Heart left ventricle (tissue), 16 donors: ENCODE data around the gene MRPL55. TPM values are rescaled to one million over a fixed set of nuclear protein-coding genes. Genes with fewer than 3 reads are reported as not detected.

Experiments used
- ATAC-seq, 4 donors: fragments of 200-7000 bp; cut with Tn5 transposase; one replicate each; pipeline ENCODE4 v1.9.1; 2020 to 2022; ENCODE audit warnings: moderate library complexity in 4 of 4, mild to moderate bottlenecking in 3 of 4, moderate number of reproducible peaks in 1 of 4
- DNase-seq, 5 donors: peaks; one replicate each; pipeline ENCODE4 v3.0.0-alpha.2; 2020
- H3K27ac ChIP-seq, 12 donors: fragments of 200-600 bp; sonication (generic) in 4 of 12; one replicate each; pipeline versions ENCODE4 v1.5.0 to v1.8.0; 2016 to 2022; ENCODE audit warnings: mild to moderate bottlenecking in 2 of 12
- H3K27me3 ChIP-seq, 9 donors: fragments of 200-600 bp; sonication (generic) in 2 of 9; one replicate each; pipeline versions ENCODE4 v1.5.1 to v1.8.0; 2016 to 2022; ENCODE audit warnings: mild to moderate bottlenecking in 3 of 9
- H3K36me3 ChIP-seq, 9 donors: fragments of 200-600 bp; sonication (generic) in 2 of 9; one replicate each; pipeline versions ENCODE4 v1.5.0 to v1.8.0; 2018 to 2022; ENCODE audit warnings: mild to moderate bottlenecking in 2 of 9
- H3K4me1 ChIP-seq, 12 donors: fragments of 200-600 bp; sonication (generic) in 4 of 12; one replicate each; pipeline versions ENCODE4 v1.5.0 to v1.8.0; 2016 to 2022; ENCODE audit warnings: mild to moderate bottlenecking in 3 of 12
- H3K4me3 ChIP-seq, 12 donors: fragments of 200-600 bp; sonication (generic) in 4 of 12; one replicate each; pipeline versions ENCODE4 v1.5.0 to v1.8.0; 2017 to 2022; ENCODE audit warnings: mild to moderate bottlenecking in 9 of 12, moderate library complexity in 4 of 12
- H3K9me3 ChIP-seq, 12 donors: fragments of 200-600 bp; sonication (generic) in 4 of 12; one replicate each; pipeline versions ENCODE4 v1.5.0 to v1.8.0; 2016 to 2022; ENCODE audit warnings: mild to moderate bottlenecking in 1 of 12
- CTCF ChIP-seq, 12 donors: fragments of 200-600 bp; sonication (generic) in 4 of 12; IDR thresholded peaks; one replicate each; pipeline versions ENCODE4 v1.5.0 to v1.8.0; 2018 to 2022; ENCODE audit warnings: antibody characterized with exemption in 12 of 12, mild to moderate bottlenecking in 5 of 12
- POLR2A ChIP-seq, 2 donors: fragments of 450-650 bp; IDR thresholded peaks; one replicate each; pipeline ENCODE4 v1.6.1; 2017; ENCODE audit warnings: antibody characterized with exemption in 2 of 2, mild to moderate bottlenecking in 2 of 2, moderate library complexity in 2 of 2
- WGBS, 4 donors: extraction: QIAGEN DNeasy Blood & Tissue Kit in 2 of 4; methylation state at CpG; one replicate each; pipeline versions ENCODE4 v1.1.5 to v1.1.7; 2013 to 2018; 5-methylcytosine and 5-hydroxymethylcytosine counted together
- intact Hi-C, 10 donors: fragments of 100-400 bp; cut with DNase I; formaldehyde crosslinking; loops; one replicate each; pipeline versions ENCODE4 v1.11.1 to v1.14.2; 2022
- polyA plus RNA-seq, 2 donors: library from polyadenylated mRNA; stranded (reverse); fragments of 200-250 nt; gene quantifications; one replicate each; pipeline ENCODE4 v1.2.3, GENCODE V29; 2013
- total RNA-seq, 9 donors: library from RNA; depleted of rRNA in 2 of 9; stranded (reverse); fragments of >200 nt in 2 of 9; fragmentation: NEBNext Ultra II Directional in 3 of 9; extraction: Animal tissue kit (Norgen Biotek cat#: 25700) in 3 of 9; gene quantifications; one replicate each; pipeline versions ENCODE4 v1.1.0 to v1.2.4, GENCODE V29; 2016 to 2023
- donor health status: ischemic (EF 13 %, LVEDD 7.1; RV severe dilation, severe dysfunction).
- donor health status: healthy with polysubstance abuse.
- donor health status: DM: no; HTN: yes; CAD: no.
- donor health status: DM: no; HTN: no; CAD: no.
- donor health status: ischemic (EF 25% LVEDD 6.9; RV normal size, moderate dysfunction).
- donor health status: ischemic (EF 25% LVEDD 5.7; RV mildly dilated, moderate dysfunction).
- donor health status: healthy.
- donor health status: DM: yes; HTN: yes; CAD: no.
- donor health status: ischemic (EF 35%, LVEDD 5.7; RV mildly dilated, moderate dysfunction).
- donor health status: nonischemic (EF 11% LVEDD 7.7; RV severe dilation, severe dysfunction).
- donor health status: DM: yes; HTN: yes; CAD: no.
- donor health status: PGD.
- donor health status: ischemic (EF 29% LVEDD 5.4; RV normal size, mild dysfunction).
- donor health status: nonischemic (EF 23%, LVEDD 6.1; RV moderate dilation, normal function).

MRPL55 gene
- total and polyA plus RNA-seq, 11 donors: 35.5 to 141 (median 55.1) TPM

- H3K9me3 ChIP-seq: no peaks in the 10 kb centered on the region
- ATAC-seq (no peak), DNase-seq (no peak)
- no peak overlapping the region for H3K27ac ChIP-seq
- WGBS, 4 donors: 88 to 92% (median 89%) methylated on average over 9 of the region's 9 CpGs
- no peak for TF ChIP-seq CTCF (IDR thresholded peaks at IDR 0.05)
- TF ChIP-seq POLR2A (IDR thresholded peaks at IDR 0.05): no peak
- H3K4me1 ChIP-seq: peaks cover 5 to 52% (median 35%) of the 10 kb centered on the region in 12 donors
- no peaks in the 10 kb centered on the region for H3K27me3 ChIP-seq
- intact Hi-C loops: loop anchor here in 1 of 10 donors (5.0 kb wide), 1 partner anchor 61 kb away; the partner anchor contains the start of gene IBA57
- peaks cover 0 to 26% (median 21%) of the 10 kb centered on the region in 9 donors for H3K36me3 ChIP-seq
- no peak overlapping the region for H3K4me3 ChIP-seq
Observed at GRCh38 chr1:228106800-228107054, 2.4 kb downstream of the MRPL55 start.

DNA sequence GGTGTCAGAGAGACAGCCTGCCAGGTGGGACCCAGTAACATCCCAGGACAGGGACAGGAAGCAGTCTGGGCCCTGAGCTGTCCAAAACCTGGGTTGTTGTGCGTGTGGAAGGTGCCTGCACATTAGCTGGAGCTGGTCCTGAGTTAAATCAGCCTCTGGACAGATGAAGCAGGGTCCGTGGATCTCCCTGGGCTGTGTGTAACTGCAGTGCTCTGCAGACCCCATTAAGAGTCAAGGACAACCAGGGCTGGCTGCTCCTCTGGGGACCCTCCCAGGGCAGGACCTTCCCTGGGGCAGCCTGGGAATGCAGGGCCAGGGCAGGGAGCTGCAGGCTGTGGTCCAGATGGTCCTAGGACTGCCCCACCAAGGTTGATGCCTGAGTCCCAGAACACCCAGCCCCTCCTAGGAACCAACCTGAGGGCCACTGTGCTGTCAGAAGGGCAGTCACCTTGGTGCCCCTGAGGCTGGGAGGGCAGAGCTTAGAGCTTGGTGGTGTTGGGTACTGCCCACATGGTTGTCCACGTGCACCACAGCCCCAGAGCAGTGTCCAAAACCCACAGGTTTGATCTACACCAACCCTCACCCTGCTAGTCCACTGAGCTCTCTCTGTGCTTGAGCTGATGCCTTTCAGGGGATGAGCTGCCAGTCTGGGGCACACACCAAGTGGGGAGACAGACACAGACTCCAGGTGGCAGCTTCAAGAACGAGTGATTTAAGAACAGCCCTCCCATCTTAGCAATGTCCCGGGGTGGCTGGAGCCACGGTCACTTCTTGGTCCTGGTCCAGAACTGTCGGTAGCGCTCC, 2.9 kb downstream of the MRPL55 start:
- no peak for ATAC-seq
- H3K4me3 ChIP-seq: no peak overlapping the region
- 82 to 87% (median 86%) methylated on average over 7 to 8 of the region's 8 CpGs for WGBS, 4 donors
- no peak for TF ChIP-seq CTCF (IDR thresholded peaks at IDR 0.05)
- TF ChIP-seq POLR2A (IDR thresholded peaks at IDR 0.05): no peak
- intact Hi-C loops: loop anchor here in 1 of 10 donors (5.0 kb wide), 1 partner anchor 61 kb away; the partner anchor contains the start of gene IBA57
- no peaks in the 10 kb centered on the region for H3K9me3 ChIP-seq
- no peak for DNase-seq
- H3K27me3 ChIP-seq: no peaks in the 10 kb centered on the region
- H3K4me1 ChIP-seq: peaks cover 5 to 56% (median 39%) of the 10 kb centered on the region in 12 donors
- H3K27ac ChIP-seq: no peak overlapping the region
- H3K36me3 ChIP-seq: peaks cover 0 to 30% (median 22%) of the 10 kb centered on the region in 9 donors

GRCh38 chr1:228105270-228105995, 3.7 kb downstream of the MRPL55 start:
- 72 to 91% (median 81%) methylated on average over 7 to 9 of the region's 9 CpGs for WGBS, 4 donors
- no peaks in the 10 kb centered on the region for H3K27me3 ChIP-seq
- intact Hi-C loops: loop anchor here in 1 of 10 donors (5.0 kb wide), 1 partner anchor 62 kb away; the partner anchor contains the start of gene IBA57
- no peak for ATAC-seq
- peaks cover 0 to 37% (median 26%) of the 10 kb centered on the region in 9 donors for H3K36me3 ChIP-seq
- no peak overlapping the region for H3K4me3 ChIP-seq
- TF ChIP-seq CTCF (IDR thresholded peaks at IDR 0.05): no peak
- no peak for TF ChIP-seq POLR2A (IDR thresholded peaks at IDR 0.05)
- DNase-seq: no peak
- H3K27ac ChIP-seq: no peak overlapping the region
- peaks cover 5 to 56% (median 38%) of the 10 kb centered on the region in 12 donors for H3K4me1 ChIP-seq
- H3K9me3 ChIP-seq: no peaks in the 10 kb centered on the region
